HG03469 (cell line): ENCODE data around the gene EPHB2.
"Not testable (repeated sequence)": the region's sequence is repeated elsewhere in the genome, so short reads cannot be mapped to it uniquely, and the experiment has no call there.

Experiments
- ATAC-seq: cut with Tn5 transposase; IDR thresholded peaks from one replicate; pipeline ENCODE4 v1.9.1; 2021; ENCODE audit warnings: mild to moderate bottlenecking, moderate library complexity, moderate number of reproducible peaks; ENCODE audit not compliant: unreplicated experiment

EPHB2 gene

GRCh38 chr1:22689505-22689904 is 21.1 kb upstream of the EPHB2 start:
- ATAC-seq: no peak

- no peak for ATAC-seq
Observed at GRCh38 chr1:22691031-22691753, 19.4 kb upstream of the EPHB2 start.

DNA sequence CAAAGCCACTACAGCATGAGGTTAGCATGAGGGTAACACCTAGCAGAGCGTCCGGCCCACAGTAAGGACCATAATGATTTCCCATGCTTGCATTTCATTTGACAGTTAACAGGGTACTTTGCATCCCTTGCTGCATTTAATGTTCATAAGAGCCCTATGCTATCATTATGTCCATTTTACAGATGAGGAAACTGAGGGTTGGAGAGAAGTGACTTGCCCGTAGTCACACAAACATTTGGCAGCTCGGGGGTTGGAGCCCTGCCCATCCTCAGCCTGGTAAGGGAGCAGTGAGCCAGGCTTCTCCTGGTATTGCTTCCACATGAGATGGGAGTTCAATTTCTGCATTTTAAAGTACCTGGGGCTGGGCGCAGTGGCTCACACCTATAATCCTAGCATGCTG is 16.5 kb upstream of the EPHB2 start:
- no peak for ATAC-seq

- no peak for ATAC-seq
Observed at GRCh38 chr1:22696610-22697009, 14.0 kb upstream of the EPHB2 start.

DNA sequence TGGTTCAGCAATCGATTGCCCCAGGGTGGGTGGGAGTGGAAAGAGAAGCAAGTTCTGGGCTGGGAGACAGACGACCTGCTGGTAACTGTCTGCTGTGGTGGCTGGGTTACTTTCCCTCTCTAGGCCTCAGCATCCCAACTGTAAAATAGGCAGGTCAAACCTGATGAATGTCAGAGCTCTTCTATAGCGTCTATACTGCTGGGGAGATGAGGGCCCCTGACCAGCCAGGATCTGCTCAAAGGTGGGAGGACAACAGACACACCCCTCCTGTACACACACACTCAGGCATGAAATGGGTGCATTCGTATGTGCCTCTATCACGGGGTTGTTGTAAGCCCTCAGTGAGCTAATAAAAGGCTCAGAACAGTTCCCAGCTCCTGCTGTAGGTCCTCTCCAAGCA is 12.7 kb upstream of the EPHB2 start:
- ATAC-seq: no peak

DNA sequence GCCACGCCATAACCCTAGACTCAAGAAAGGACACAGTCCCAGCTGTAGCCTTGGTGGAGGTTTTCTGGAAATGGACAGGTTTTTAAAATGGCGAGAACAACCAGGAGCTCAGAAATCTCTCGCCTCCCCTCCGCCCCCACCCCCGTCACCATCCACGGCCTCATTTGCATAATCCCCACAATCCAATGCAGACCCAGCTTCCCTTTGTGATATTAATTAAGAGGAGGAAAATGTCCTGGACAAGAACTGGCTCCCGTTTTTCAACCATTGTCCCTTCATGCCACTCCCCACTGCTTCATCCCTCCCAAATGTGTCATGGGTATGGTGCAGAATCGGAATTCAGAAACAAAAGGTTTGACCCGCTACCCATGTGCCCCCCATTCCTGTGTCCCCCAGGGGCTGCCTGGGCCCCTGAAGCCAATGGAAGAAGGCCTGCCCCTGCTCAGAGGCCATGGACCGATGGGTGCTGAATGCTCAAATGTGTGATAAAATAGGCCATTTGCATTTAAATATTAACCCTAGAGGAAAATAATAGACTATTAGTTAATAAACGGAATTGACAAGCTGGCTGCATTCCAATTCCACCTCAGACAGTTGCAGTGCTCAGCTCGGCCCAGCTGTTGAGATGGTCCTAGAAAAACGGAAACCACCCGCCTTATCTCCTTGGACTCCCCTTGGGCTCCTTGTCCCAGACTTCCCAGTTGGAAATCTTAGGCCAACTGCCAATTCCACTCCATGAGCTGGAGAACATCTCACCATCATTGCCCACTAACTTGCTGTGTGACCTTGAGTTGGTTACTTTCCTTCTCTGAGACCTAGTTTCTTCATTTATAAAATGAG is 10.7 kb upstream of the EPHB2 start:
- no peak for ATAC-seq

GRCh38 chr1:22702296-22703085 is 8.1 kb upstream of the EPHB2 start:
- ATAC-seq: no peak

DNA sequence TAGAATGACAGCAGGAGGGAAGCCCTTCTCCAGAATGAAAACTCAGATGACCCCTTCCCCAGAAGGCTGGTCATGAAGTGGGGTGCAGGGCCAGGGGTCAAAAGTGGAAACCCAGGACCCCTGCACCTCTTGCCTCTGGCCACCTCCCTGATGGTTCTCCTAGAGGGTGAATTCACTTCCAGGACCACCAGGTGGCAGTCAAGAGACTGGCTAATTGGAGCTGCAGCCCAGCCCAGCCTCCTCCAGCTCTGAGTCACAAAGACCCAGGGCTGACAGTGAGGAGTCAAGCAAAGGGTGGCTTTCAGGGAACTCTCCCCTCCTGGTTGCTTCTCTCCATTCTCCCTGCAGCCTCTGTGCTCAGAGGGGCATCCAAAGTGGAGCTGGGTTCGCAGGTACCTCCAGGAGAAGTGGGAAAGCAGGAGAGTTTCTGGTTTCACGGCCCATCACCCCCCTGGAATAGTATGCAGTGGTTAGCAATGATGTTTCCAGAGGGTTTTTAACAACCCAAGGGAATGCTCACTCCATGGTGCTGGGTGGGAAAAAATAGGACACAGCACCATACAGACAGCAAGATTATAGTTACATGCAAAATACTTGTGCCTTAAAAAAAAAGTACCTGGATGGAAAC is 6.1 kb upstream of the EPHB2 start:
- no peak for ATAC-seq

DNA sequence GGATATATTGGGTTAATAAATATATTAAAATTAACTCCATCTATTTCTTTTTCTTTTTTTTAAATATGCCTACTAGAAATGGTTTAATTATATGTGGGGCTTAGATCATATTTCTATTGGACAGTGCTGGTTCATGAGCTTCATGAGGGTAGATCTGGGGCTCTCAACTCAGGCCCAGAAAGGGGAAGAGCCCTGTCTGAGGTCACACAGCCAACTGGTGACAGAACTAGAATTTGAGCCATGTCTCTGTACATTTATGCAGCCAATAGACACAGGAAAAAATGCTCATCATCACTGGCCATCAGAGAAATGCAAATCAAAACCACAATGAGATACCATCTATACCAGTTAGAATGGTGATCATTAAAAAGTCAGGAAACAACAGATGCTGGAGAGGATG is 5.1 kb upstream of the EPHB2 start:
- ATAC-seq: no peak

DNA sequence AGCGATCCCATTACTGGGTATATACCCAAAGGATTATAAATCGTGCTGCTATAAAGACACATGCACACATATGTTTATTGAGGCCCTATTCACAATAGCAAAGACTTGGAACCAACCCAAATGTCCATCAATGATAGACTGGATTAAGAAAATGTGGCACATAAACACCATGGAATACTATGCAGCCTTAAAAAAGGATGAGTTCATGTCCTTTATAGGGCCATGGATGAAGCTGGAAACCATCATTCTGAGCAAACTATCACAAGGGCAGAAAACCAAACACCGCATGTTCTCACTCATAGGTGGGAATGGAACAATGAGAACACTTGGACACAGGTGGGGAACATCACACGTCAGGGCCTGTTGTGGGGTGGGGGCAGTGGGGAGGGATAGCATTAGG is 4.5 kb upstream of the EPHB2 start:
- ATAC-seq: not testable (repeated sequence)

- ATAC-seq: no peak
Observed at GRCh38 chr1:22708777-22709176, 1.9 kb upstream of the EPHB2 start.

DNA sequence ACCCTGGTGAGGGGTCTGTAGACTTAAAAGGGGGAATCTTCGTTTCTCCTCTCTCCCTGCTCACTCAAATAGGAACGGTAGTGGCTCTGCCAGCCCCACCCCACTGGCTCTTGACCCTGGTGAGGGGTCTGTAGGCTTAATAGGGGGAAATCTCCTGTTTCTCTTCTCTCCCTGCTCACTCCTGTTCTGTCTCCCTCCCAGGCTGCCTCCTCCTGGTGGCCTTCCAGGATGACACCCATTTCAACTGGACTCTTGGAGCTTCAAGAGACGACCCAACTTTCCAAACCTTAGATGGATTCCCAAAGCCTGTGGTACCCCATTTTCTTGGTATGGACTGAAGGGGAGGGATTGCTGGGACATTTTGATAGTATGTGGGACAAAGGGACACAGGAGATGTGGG is 1.4 kb upstream of the EPHB2 start:
- no peak for ATAC-seq

DNA sequence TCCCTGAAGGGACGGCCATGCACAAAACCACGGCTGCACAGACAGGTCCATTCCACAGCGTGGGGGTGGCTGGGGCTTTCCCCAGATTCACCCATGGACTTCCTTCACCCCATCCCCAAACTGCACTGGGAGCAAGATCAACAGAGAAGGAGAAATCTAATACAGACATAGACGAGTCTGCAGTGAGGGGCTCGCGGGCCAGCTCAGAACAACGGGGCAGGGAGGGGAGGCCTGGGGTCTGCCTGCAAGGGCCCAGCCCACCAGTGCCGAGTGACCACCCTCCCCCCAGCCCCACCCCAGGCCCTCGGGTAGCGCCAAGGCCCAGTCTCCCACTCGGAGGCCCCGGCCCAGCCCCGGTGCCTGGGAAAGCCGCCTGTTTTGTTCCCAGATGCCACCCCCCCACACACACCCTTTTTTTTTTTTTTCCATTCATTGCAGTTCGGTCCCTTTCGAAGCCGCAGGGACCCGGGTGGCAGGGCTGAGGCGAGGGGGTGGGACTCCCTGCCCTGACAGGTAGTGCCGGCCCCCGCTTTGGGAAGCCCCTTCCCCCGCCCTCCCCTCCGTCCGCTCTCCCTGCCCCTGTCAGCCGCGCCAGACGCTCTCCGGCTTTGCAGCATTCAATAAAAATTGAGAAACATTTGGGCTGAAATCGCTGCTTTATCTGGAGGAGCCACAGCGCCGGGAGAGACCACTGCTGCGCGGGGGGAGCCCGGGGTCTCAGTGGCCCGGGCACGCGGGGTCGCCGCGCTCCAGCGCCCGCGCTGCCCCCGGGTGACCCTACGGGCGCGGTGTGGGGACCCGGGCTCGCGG is 543 bp upstream of the EPHB2 start:
- no peak for ATAC-seq

- no peak for ATAC-seq
Observed at GRCh38 chr1:22711071-22711470, 432 bp downstream of the EPHB2 start.

- ATAC-seq: no peak
Observed at GRCh38 chr1:22711591-22712501, 1.2 kb downstream of the EPHB2 start.

DNA sequence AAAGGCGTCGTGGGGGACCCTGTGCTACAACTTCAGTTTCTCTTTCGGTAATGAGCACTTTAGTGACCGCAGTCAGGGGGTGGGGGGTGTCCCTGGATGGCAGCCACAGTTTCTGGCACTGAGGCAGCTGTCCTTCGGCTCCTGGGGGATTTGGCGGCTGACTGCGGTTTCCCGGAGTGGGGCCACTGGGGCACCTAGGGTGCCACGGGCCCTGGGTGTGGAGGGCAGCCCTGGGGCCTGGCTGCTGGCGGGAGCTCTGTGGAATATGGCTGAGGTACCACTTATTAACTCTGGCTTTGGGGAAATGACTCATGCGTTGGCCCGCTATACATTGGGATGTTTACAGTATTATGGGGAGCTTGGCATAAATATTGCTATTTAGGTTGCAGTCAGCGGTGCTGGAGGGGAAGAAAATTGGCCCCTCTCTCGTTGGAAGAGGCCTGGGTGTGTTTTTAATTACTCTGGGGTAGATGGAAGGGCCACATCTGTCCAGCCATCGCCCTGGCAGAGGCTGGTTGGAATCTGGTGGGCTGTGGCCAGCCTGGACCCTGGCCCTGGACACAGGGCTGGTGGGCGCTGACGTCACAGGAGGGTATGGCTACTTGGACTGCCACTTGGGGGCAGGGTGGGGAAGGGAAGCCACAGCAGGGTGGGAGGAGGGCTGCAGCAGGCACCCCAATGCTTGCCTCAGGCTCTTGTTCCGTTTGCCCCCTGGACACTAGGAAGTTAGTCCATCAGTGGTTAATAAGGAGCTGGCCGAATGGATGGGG is 2.0 kb downstream of the EPHB2 start:
- ATAC-seq: no peak

- ATAC-seq: no peak
Observed at GRCh38 chr1:22714455-22714854, 3.8 kb downstream of the EPHB2 start.

GRCh38 chr1:22717037-22717760 is 6.6 kb downstream of the EPHB2 start:
- ATAC-seq: no peak
